Measurements from ENCODE around the gene CHP1. TPM values are rescaled to one million over a fixed set of nuclear protein-coding genes. Genes with fewer than 3 reads are reported as not detected.
"Not testable (repeated sequence)": the region's sequence is repeated elsewhere in the genome, so short reads cannot be mapped to it uniquely, and the experiment has no call there.

Gene CHP1
- polyA plus RNA-seq, 2 of the 4 experiments (the other 2 are of a cell fraction), result 115 to 138 TPM

DNA sequence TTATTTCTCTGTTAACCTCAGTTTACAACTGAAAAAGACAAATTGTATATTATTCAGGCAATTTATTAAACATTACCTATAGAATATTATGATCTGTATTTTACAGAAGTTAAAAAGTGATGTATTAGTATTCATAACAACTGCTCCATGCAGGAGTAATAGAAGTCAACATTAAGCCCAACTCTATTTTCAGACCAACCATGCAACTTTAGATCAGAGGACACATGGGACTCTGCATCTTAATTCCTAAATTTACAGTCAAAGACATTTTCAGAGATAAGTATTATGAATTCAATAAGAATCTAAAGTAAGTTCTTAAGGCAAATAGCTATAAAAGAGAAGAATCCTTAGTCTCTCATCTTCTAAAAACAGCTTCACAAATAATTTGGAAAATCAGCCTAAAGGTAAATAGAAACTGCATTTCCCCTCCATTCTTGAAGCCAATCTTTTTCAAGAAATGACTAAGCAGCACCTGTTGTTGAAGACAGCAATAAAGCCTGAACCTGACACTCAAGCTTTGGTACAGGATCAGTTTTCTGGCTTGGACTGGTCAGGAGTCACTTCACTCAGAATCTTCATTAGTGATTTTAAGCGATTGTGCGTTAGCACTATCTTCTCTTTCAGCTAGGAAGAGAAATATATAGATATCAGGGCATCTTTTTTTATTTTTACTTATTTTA, 78.3 kb downstream of the CHP1 start:
- FAIRE-seq, result no peak
- 100% methylated on average over 2 of the region's 2 CpGs for WGBS (ENCODE audit: missing lambda C conversion rate)

DNA sequence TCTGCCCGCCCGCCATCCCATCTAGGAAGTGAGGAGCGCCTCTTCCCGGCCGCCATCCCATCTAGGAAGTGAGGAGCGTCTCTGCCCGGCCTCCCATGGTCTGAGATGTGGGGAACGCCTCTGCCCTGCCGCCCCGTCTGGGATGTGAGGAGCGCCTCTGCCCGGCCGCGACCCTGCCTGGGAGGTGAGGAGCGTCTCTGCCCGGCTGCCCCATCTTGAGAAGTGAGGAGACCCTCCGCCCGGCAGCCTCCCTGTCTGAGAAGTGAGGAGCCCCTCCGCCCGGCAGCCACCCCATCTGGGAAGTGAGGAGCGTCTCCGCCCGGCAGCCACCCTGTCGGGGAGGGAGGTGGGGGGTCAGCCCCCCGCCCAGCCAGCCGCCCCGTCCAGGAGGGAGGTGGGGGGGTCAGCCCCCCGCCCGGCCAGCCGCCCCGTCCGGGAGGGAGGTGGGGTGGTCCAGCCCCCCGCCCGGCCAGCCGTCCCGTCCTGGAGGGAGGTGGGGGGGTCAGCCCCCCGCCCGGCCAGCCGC, 89.8 kb downstream of the CHP1 start:
- H3K9me3 ChIP-seq; H3K4me1 ChIP-seq; POLR2A ChIA-PET; H3K4me3 ChIP-seq; DNase-seq (ENCODE audit: low read depth in 1 of 2, low spot score in 1 of 2); CTCF ChIA-PET; ATAC-seq; H3K27ac ChIP-seq; FAIRE-seq; H3K4me2 ChIP-seq: not testable (repeated sequence)
- 100% methylated on average over 3 of the region's 39 CpGs for WGBS (ENCODE audit: missing lambda C conversion rate)

More for the DNA sequence above, 78.3 kb downstream of the CHP1 start:
- Histone ChIP-seq H3K27ac (no peak overlapping the region), H3K4me3 (no peak overlapping the region), H3K4me1 (peaks cover 7% of the 10 kb centered on the region), H3K4me2 (no peak overlapping the region), H3K9me3 (no peaks in the 10 kb centered on the region)
- DNase-seq (ENCODE audit: low read depth in 1 of 2, low spot score in 1 of 2) (no peak), ATAC-seq (no peak)
- TF ChIP-seq POLR2AphosphoS2 (conservative IDR thresholded peaks at IDR 0.05; ENCODE audit: low read length), result no peak
- TF ChIP-seq, protein P1, sequence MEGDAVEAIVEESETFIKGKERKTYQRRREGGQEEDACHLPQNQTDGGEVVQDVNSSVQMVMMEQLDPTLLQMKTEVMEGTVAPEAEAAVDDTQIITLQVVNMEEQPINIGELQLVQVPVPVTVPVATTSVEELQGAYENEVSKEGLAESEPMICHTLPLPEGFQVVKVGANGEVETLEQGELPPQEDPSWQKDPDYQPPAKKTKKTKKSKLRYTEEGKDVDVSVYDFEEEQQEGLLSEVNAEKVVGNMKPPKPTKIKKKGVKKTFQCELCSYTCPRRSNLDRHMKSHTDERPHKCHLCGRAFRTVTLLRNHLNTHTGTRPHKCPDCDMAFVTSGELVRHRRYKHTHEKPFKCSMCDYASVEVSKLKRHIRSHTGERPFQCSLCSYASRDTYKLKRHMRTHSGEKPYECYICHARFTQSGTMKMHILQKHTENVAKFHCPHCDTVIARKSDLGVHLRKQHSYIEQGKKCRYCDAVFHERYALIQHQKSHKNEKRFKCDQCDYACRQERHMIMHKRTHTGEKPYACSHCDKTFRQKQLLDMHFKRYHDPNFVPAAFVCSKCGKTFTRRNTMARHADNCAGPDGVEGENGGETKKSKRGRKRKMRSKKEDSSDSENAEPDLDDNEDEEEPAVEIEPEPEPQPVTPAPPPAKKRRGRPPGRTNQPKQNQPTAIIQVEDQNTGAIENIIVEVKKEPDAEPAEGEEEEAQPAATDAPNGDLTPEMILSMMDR (IDR thresholded peaks at IDR 0.05), result no peak
- TF ChIP-seq, protein P2, sequence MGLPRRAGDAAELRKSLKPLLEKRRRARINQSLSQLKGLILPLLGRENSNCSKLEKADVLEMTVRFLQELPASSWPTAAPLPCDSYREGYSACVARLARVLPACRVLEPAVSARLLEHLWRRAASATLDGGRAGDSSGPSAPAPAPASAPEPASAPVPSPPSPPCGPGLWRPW (IDR thresholded peaks at IDR 0.05), result no peak
- CTCF ChIA-PET, result interaction anchor here (1.5 kb wide), 1 partner anchor 23 kb away, joined by 4 read pairs; the partner anchor contains the start of genes NUSAP1 and OIP5
- POLR2A ChIA-PET, result no interaction called here

DNA sequence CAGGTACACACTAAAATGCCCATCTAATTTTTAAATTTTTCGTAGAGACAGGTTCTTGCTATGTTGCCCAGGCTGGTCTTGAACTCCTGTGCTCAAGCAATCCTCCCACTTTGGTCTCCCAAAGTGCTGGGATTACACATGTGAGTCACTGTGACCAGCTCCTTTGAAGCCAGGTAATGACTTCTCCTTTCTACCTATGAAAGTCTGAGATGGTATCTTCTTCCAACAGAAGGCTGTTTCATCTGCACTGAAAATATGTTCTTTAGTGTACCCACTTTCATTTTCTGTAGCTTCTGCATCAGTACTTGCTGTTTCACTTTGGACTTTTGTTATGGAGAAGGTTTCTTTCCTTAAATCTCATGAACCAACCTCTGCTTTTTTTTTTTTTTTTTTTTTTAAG, 92.5 kb downstream of the CHP1 start:
- WGBS (ENCODE audit: missing lambda C conversion rate), result 93% methylated on average over 1 of the region's 1 CpG
- TF ChIP-seq, protein P3, sequence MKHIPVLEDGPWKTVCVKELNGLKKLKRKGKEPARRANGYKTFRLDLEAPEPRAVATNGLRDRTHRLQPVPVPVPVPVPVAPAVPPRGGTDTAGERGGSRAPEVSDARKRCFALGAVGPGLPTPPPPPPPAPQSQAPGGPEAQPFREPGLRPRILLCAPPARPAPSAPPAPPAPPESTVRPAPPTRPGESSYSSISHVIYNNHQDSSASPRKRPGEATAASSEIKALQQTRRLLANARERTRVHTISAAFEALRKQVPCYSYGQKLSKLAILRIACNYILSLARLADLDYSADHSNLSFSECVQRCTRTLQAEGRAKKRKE (CRISPR knock-in tag; IDR thresholded peaks at IDR 0.05; ENCODE audit: low read depth), result no peak
- TF ChIP-seq, protein P4, sequence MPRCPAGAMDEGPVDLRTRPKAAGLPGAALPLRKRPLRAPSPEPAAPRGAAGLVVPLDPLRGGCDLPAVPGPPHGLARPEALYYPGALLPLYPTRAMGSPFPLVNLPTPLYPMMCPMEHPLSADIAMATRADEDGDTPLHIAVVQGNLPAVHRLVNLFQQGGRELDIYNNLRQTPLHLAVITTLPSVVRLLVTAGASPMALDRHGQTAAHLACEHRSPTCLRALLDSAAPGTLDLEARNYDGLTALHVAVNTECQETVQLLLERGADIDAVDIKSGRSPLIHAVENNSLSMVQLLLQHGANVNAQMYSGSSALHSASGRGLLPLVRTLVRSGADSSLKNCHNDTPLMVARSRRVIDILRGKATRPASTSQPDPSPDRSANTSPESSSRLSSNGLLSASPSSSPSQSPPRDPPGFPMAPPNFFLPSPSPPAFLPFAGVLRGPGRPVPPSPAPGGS (IDR thresholded peaks at IDR 0.05), result no peak
- TF ChIP-seq, protein P5, sequence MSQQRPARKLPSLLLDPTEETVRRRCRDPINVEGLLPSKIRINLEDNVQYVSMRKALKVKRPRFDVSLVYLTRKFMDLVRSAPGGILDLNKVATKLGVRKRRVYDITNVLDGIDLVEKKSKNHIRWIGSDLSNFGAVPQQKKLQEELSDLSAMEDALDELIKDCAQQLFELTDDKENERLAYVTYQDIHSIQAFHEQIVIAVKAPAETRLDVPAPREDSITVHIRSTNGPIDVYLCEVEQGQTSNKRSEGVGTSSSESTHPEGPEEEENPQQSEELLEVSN (IDR thresholded peaks at IDR 0.05; ENCODE audit: borderline replicate concordance, low read depth), result no peak
- TF ChIP-seq SMC3 (IDR thresholded peaks at IDR 0.05) (no peak), NR3C1 (IDR thresholded peaks at IDR 0.05) (no peak), NFE2L2 (conservative IDR thresholded peaks at IDR 0.05; ENCODE audit: low read length) (no peak), FOSB (CRISPR knock-in tag; IDR thresholded peaks at IDR 0.05) (no peak), MAZ (IDR thresholded peaks at IDR 0.05; ENCODE audit: borderline replicate concordance, low read depth, low read length) (no peak), EP300 (IDR thresholded peaks at IDR 0.05) (no peak), CHD2 (IDR thresholded peaks at IDR 0.05; ENCODE audit: low read length, partially characterized antibody) (no peak), POLR2AphosphoS2 (conservative IDR thresholded peaks at IDR 0.05; ENCODE audit: low read length) (no peak), HOXA7 (CRISPR knock-in tag; IDR thresholded peaks at IDR 0.05) (no peak), GATA3 (IDR thresholded peaks at IDR 0.05; ENCODE audit: borderline replicate concordance) (no peak), CBX8 (IDR thresholded peaks at IDR 0.05) (no peak), SREBF2 (IDR thresholded peaks at IDR 0.05) (no peak), POLR2A (IDR thresholded peaks at IDR 0.05; ENCODE audit: low read length) (no peak)
- TF ChIP-seq, protein P6, sequence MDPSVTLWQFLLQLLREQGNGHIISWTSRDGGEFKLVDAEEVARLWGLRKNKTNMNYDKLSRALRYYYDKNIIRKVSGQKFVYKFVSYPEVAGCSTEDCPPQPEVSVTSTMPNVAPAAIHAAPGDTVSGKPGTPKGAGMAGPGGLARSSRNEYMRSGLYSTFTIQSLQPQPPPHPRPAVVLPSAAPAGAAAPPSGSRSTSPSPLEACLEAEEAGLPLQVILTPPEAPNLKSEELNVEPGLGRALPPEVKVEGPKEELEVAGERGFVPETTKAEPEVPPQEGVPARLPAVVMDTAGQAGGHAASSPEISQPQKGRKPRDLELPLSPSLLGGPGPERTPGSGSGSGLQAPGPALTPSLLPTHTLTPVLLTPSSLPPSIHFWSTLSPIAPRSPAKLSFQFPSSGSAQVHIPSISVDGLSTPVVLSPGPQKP (IDR thresholded peaks at IDR 0.05; ENCODE audit: low read depth, low read length), result no peak
- TF ChIP-seq, protein P7, sequence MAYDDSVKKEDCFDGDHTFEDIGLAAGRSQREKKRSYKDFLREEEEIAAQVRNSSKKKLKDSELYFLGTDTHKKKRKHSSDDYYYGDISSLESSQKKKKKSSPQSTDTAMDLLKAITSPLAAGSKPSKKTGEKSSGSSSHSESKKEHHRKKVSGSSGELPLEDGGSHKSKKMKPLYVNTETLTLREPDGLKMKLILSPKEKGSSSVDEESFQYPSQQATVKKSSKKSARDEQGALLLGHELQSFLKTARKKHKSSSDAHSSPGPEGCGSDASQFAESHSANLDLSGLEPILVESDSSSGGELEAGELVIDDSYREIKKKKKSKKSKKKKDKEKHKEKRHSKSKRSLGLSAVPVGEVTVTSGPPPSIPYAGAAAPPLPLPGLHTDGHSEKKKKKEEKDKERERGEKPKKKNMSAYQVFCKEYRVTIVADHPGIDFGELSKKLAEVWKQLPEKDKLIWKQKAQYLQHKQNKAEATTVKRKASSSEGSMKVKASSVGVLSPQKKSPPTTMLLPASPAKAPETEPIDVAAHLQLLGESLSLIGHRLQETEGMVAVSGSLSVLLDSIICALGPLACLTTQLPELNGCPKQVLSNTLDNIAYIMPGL (CRISPR knock-in tag; IDR thresholded peaks at IDR 0.05; ENCODE audit: borderline replicate concordance), result no peak
- TF ChIP-seq, protein P8, sequence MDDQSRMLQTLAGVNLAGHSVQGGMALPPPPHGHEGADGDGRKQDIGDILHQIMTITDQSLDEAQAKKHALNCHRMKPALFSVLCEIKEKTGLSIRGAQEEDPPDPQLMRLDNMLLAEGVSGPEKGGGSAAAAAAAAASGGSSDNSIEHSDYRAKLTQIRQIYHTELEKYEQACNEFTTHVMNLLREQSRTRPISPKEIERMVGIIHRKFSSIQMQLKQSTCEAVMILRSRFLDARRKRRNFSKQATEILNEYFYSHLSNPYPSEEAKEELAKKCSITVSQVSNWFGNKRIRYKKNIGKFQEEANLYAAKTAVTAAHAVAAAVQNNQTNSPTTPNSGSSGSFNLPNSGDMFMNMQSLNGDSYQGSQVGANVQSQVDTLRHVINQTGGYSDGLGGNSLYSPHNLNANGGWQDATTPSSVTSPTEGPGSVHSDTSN (IDR thresholded peaks at IDR 0.05), result no peak
- no peak overlapping the region for H3K4me2 ChIP-seq
- no peak overlapping the region for H3K27ac ChIP-seq
- FAIRE-seq, result no peak
- POLR2A ChIA-PET, result interaction anchor here (1.4 kb wide), 1 partner anchor 9 kb away, joined by 3 read pairs; the partner anchor contains the start of gene OIP5
- no peaks in the 10 kb centered on the region for H3K4me1 ChIP-seq
- CTCF ChIA-PET, result no interaction called here
- H3K9me3 ChIP-seq, result no peaks in the 10 kb centered on the region
- ATAC-seq, result no peak
- H3K4me3 ChIP-seq, result no peak overlapping the region
- DNase-seq (ENCODE audit: low read depth in 1 of 2, low spot score in 1 of 2), result no peak
